T-helper 1 cell treated with Interleukin-12 subunit alpha and Interleukin-12 subunit beta and Interleukin-4 antibody, amounts not matched to agents 30 μg/mL and 1 μg/mL, for 36 hours (primary cell): ENCODE measurements around the gene ALDH1A2.
"Not testable (repeated sequence)": the region's sequence is repeated elsewhere in the genome, so short reads cannot be mapped to it uniquely, and the experiment has no call there.

Experiments used
- H3K27ac Mint-ChIP-seq: one replicate; pipeline ENCODE4 v1.8.0; 2021; ENCODE audit warnings: mild to moderate bottlenecking, mixed read lengths
- H3K27me3 Mint-ChIP-seq: one replicate; pipeline ENCODE4 v1.8.0; 2021; ENCODE audit warnings: low read depth, mixed read lengths
- H3K36me3 Mint-ChIP-seq: one replicate; pipeline ENCODE4 v1.8.0; 2021; ENCODE audit warnings: low read depth, mixed read lengths
- H3K4me1 Mint-ChIP-seq: one replicate; pipeline ENCODE4 v1.8.0; 2021; ENCODE audit warnings: low read depth, mixed read lengths
- H3K4me3 Mint-ChIP-seq: one replicate; pipeline ENCODE4 v1.8.0; 2021; ENCODE audit warnings: mild to moderate bottlenecking, moderate library complexity, mixed read lengths
- H3K9me3 Mint-ChIP-seq: one replicate; pipeline ENCODE4 v1.8.0; 2021; ENCODE audit warnings: mixed read lengths

ALDH1A2 gene

DNA sequence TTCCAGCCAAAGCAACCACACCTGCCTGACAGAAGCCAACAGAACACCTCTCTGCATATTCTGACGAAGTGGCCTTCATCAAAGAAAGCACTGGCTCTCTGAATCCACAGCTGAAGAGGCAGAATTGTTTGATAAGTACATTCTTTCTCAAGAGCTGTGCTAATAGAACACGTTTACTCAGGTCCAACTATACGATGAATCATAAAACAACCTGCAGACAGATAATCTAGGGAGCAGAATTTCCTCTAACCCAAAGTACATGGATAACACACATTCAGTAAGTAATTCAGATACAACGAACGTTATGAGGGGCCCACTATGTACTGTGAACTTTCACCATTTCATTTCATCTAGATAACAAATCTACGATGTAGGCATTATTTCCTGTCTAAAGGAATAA is 25.4 kb downstream of the ALDH1A2 start:
- Mint-ChIP-seq H3K27ac (no peak overlapping the region), H3K36me3 (no peaks in the 10 kb centered on the region), H3K4me3 (no peak overlapping the region), H3K4me1 (no peaks in the 10 kb centered on the region), H3K27me3 (peaks cover 66% of the 10 kb centered on the region), H3K9me3 (no peaks in the 10 kb centered on the region)

- H3K36me3 Mint-ChIP-seq: no peaks in the 10 kb centered on the region
- H3K27me3 Mint-ChIP-seq: peaks cover 73% of the 10 kb centered on the region
- H3K9me3 Mint-ChIP-seq: no peaks in the 10 kb centered on the region
- H3K4me1 Mint-ChIP-seq: no peaks in the 10 kb centered on the region
- no peak overlapping the region for H3K27ac Mint-ChIP-seq
- no peak overlapping the region for H3K4me3 Mint-ChIP-seq
These were observed 26.2 kb downstream of the ALDH1A2 start for GRCh38 chr15:58039079-58040035.

DNA sequence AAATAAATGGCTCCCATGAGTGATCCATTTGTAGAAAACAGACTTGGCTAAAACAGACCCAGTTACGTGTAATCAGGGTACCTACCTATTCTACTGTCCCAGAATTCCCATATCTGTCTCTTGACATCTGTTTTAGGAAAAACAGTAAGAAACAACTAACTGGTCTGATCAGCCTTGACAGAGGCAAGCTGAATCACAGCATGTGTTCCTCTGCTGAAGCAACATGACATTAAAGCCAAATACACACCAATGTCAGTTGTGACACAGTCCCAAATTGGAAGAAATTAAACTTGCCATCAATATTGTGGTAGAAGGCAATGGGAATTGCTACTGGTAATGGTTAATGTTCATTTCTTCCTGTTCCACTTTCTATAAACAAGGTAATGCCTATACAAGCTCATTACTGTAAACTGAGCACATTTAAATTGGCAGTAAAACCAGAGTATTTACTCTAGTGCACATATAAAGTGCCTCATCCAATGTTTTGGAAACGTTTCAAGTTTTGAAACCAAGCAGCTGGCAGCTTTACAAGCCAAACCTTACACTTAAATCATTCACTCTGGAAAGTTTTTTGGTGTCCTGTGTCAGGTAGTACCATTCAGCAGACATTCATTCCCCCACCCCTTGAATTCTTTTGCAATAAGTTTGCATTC is 27.0 kb downstream of the ALDH1A2 start:
- no peak overlapping the region for H3K4me3 Mint-ChIP-seq
- H3K36me3 Mint-ChIP-seq: no peaks in the 10 kb centered on the region
- H3K9me3 Mint-ChIP-seq: no peaks in the 10 kb centered on the region
- no peaks in the 10 kb centered on the region for H3K4me1 Mint-ChIP-seq
- peaks cover 65% of the 10 kb centered on the region for H3K27me3 Mint-ChIP-seq
- no peak overlapping the region for H3K27ac Mint-ChIP-seq

DNA sequence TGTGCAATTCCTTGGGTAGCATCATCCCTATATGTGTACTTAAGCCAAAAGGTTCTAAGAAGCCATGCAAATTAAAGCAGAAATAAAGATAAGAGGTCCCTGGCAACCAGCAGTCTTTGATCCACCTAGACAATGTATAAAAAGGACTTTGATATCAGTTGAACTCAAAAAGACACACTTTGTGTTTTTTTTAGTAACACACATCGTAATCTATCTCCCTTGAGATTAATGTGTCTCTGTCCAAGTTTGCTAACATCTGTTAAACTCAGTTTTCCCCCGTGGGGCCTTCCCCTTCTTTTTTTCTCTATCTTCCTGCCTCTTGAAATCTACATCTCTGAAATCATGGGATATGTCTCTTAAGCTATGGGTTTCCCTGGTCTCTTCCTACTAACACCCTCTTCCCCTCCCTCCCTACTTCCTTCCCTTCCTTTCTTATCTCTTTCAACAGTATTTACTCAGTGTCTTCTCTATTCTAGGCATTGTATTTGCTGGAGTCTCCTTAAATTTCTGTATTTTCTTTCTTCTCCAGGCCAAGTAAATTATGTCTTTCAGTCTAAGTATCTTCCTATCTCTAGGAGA is 27.7 kb downstream of the ALDH1A2 start:
- Mint-ChIP-seq H3K27ac (no peak overlapping the region), H3K4me3 (no peak overlapping the region), H3K27me3 (peaks cover 57% of the 10 kb centered on the region), H3K36me3 (no peaks in the 10 kb centered on the region), H3K4me1 (no peaks in the 10 kb centered on the region), H3K9me3 (no peaks in the 10 kb centered on the region)

DNA sequence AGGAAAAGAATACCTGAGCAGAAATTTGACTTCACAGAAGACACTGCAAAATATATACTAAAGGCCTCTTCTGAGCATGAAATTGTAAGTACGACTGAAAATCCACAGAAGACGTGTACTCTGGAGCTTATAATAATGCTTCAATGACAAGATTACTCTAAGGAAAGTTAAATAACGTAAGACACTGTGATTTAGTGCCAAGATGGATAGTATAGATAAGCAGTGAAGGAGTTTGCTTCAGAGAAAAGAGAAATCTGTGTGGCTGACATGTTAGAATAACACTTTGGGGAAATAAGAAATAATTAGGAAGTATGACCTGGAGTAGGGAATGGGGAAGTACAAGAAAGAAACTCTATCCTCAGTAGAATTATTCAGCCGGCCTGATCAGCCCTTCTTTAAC is 28.9 kb downstream of the ALDH1A2 start:
- Mint-ChIP-seq H3K27ac (no peak overlapping the region), H3K4me1 (no peaks in the 10 kb centered on the region), H3K9me3 (no peaks in the 10 kb centered on the region), H3K27me3 (peaks cover 47% of the 10 kb centered on the region), H3K4me3 (no peak overlapping the region), H3K36me3 (no peaks in the 10 kb centered on the region)

DNA sequence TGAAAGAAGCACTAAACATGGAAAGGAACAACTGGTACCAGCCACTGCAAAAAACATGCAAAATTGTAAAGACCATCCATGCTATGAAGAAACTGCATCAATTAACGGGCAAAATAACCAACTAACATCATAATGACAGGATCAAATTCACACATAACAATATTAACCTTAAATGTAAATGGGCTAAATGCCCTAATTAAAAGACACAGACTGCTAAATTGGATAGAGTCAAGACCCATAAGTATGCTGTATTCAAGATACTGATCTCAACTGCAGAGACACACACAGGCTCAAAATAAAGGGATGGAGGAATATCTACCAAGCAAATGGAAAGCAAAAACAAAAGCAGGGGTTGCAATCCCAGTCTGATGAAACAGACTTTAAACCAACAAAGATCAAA is 37.1 kb downstream of the ALDH1A2 start:
- H3K9me3 Mint-ChIP-seq: peaks cover 25% of the 10 kb centered on the region
- H3K4me3 Mint-ChIP-seq, H3K27ac Mint-ChIP-seq, H3K4me1 Mint-ChIP-seq, H3K27me3 Mint-ChIP-seq, H3K36me3 Mint-ChIP-seq: not testable (repeated sequence)

DNA sequence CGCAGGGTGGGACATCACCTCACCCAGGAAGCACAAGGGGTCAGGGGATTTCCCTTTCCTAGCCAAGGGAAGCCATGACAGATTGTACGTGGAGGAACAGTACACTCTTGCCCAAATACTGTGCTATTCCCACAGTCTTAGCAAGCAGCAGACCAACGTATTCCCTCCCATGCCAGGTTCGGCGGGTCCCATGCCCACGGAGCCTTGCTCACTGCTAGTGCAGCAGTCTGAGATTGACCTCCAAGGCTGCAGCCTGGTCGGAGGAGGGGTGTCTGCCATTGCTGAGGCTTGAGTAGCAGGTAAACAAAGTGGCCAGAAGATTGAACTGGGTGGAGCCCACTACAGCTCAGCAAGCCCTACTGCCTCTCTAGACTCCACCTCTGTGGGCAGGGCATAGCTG is 39.0 kb downstream of the ALDH1A2 start:
- peaks cover 25% of the 10 kb centered on the region for H3K9me3 Mint-ChIP-seq
- peaks cover 5% of the 10 kb centered on the region for H3K27me3 Mint-ChIP-seq
- no peaks in the 10 kb centered on the region for H3K36me3 Mint-ChIP-seq
- H3K27ac Mint-ChIP-seq: no peak overlapping the region
- H3K4me1 Mint-ChIP-seq: no peaks in the 10 kb centered on the region
- no peak overlapping the region for H3K4me3 Mint-ChIP-seq

- Mint-ChIP-seq H3K27ac (no peak overlapping the region), H3K9me3 (peaks cover 25% of the 10 kb centered on the region), H3K27me3 (peaks cover 5% of the 10 kb centered on the region), H3K4me1 (no peaks in the 10 kb centered on the region), H3K4me3 (no peak overlapping the region), H3K36me3 (no peaks in the 10 kb centered on the region)
These were observed 39.5 kb downstream of the ALDH1A2 start for GRCh38 chr15:58026051-58026450.

- Mint-ChIP-seq H3K4me1 (no peaks in the 10 kb centered on the region), H3K4me3 (no peak overlapping the region), H3K36me3 (no peaks in the 10 kb centered on the region), H3K27me3 (no peaks in the 10 kb centered on the region), H3K27ac (no peak overlapping the region), H3K9me3 (peaks cover 19% of the 10 kb centered on the region)
These were observed 43.9 kb downstream of the ALDH1A2 start for GRCh38 chr15:58021332-58022230.

DNA sequence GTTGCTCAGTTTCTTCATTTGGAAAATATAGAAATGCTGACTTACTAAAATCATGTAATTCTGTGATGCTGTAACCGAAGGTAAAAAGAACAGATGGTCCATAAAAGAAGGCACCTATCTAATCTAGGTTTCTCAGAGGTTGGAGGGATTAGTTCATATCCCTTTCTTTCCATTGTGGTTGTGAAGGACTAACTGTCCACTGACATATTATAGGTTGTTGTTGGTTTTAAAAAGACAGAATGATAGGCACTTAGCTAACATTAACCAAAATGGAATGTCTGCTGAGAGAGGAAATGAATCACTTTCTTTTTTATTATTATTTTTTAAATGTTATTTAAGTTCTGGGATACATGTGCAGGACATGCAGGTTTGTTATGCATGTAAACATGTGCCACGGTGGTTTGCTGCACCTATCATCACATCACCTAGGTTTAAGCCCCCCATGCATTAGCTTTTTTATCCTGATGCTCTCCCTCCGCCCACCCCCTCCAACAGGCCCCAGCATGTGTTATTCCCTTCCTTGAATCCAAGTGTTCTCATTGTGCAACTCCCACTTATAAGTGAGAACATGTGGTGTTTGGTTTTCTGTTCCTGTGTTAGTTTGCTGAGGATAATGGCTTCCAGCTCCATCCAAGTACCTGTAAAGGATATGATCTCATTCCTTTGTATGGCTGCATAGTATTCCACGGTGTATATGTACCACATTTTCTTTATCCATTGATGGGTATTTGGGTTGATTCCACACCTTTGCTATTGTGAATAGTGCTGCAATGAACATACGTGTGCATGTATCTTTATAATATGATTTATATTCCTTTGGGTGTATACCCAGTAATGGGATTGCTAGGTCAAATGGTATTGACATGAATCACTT is 45.8 kb downstream of the ALDH1A2 start:
- Mint-ChIP-seq H3K9me3 (peaks cover 4% of the 10 kb centered on the region), H3K4me3 (no peak overlapping the region), H3K4me1 (no peaks in the 10 kb centered on the region)

GRCh38 chr15:58017869-58018268 is 47.6 kb downstream of the ALDH1A2 start:
- H3K27ac Mint-ChIP-seq: no peak overlapping the region
- H3K9me3 Mint-ChIP-seq: no peaks in the 10 kb centered on the region
- no peaks in the 10 kb centered on the region for H3K4me1 Mint-ChIP-seq
- H3K36me3 Mint-ChIP-seq: no peaks in the 10 kb centered on the region
- H3K27me3 Mint-ChIP-seq: peaks cover 15% of the 10 kb centered on the region
- no peak overlapping the region for H3K4me3 Mint-ChIP-seq

More for the DNA sequence above, 45.8 kb downstream of the ALDH1A2 start:
- no peak overlapping the region for H3K27ac Mint-ChIP-seq
- peaks cover 2% of the 10 kb centered on the region for H3K27me3 Mint-ChIP-seq
- no peaks in the 10 kb centered on the region for H3K36me3 Mint-ChIP-seq

DNA sequence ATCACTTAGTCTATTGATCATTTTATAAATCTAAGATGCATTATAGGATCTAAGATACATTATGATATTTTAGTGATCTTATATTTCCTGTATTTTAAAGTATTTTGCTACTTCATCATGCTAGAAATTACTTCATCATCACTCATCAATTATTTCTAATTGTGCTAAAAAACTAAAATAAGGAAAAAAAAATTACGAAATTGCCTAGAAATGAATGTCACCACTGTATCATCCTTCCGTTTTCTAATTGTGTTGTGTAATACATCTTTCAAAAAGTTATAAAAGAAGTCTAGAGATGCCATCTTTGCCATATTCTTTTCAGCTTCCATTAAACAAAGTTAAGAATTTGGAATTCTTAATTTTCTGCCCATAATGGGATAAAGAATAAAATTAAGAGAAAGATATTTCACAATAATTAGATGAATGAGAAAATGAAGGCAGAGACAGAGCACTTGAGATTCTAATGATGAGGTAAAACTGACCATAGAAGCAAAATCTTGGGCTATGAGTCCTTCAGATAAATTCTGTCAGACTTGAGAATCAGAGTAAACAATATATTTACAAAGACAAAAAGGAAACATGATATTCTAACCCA is 48.8 kb downstream of the ALDH1A2 start:
- Mint-ChIP-seq H3K27me3 (peaks cover 25% of the 10 kb centered on the region), H3K36me3 (no peaks in the 10 kb centered on the region), H3K27ac (no peak overlapping the region)

DNA sequence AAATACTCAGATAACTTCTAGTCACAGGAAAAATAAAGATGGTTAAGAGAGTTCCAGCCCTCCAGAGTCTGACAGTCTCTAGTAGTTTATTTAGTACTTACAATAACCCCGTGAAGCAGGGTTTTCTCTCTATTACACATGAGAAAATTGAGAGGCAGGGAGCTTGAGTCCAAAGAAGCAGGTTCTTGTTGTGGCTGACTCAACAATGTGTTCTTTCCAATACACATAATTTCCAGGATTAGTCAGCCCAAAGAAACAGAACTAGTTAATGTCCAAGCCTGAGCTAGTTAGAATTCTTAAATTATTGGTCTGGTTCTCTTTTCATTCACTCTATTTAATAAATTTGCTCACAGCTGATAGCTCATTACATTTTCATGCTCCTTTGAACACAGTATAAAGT is 49.9 kb downstream of the ALDH1A2 start:
- no peaks in the 10 kb centered on the region for H3K4me1 Mint-ChIP-seq
- no peaks in the 10 kb centered on the region for H3K36me3 Mint-ChIP-seq
- H3K27me3 Mint-ChIP-seq: peaks cover 31% of the 10 kb centered on the region
- H3K27ac Mint-ChIP-seq: no peak overlapping the region
- no peaks in the 10 kb centered on the region for H3K9me3 Mint-ChIP-seq
- no peak overlapping the region for H3K4me3 Mint-ChIP-seq

More for the DNA sequence above, 48.8 kb downstream of the ALDH1A2 start:
- Mint-ChIP-seq H3K9me3 (no peaks in the 10 kb centered on the region), H3K4me1 (no peaks in the 10 kb centered on the region), H3K4me3 (no peak overlapping the region)
